Fibroblast of the aortic adventitia (primary cell): ENCODE results near the gene CDC42EP3. TPM values are rescaled to one million over a fixed set of nuclear protein-coding genes. Genes with fewer than 3 reads are reported as not detected.

Source experiments
- DNase-seq: peaks from one replicate; pipeline ENCODE4 v3.0.0-alpha.2; 2010; ENCODE audit warnings: low read depth
- H3K4me3 ChIP-seq: 2 replicates; pipeline ENCODE4 v1.5.1; 2011; ENCODE audit warnings: low read depth, mild to moderate bottlenecking, control low read depth, low read length, moderate library complexity
- CTCF ChIP-seq: IDR thresholded peaks from 2 replicates; pipeline ENCODE4 v1.5.1; 2011; ENCODE audit warnings: mild to moderate bottlenecking, low read length, control low read depth, inconsistent platforms; ENCODE audit not compliant: insufficient read depth
- total RNA-seq: library from RNA; depleted of rRNA; stranded (reverse); fragments of >200 nt; gene quantifications from 2 replicates; pipeline ENCODE4 v1.2.3, GENCODE V29; 2012; ENCODE audit warnings: low replicate concordance

The CDC42EP3 gene
- total RNA-seq, 1 donor = 34.7 TPM

GRCh38 chr2:37618326-37618725 is 53.1 kb downstream of the CDC42EP3 start:
- H3K4me3 ChIP-seq = no peak overlapping the region
- DNase-seq = no peak
- no peak for TF ChIP-seq CTCF

GRCh38 chr2:37617119-37617892 is 54.1 kb downstream of the CDC42EP3 start:
- TF ChIP-seq CTCF = no peak
- no peak for DNase-seq

GRCh38 chr2:37616677-37617005 is 54.8 kb downstream of the CDC42EP3 start:
- no peak overlapping the region for H3K4me3 ChIP-seq
- TF ChIP-seq CTCF = no peak
- peak; percentile 98 for DNase-seq

More at GRCh38 chr2:37617119-37617892, 54.1 kb downstream of the CDC42EP3 start:
- no peak overlapping the region for H3K4me3 ChIP-seq

- no peak overlapping the region for H3K4me3 ChIP-seq
- peak; percentile 30 for DNase-seq
- TF ChIP-seq CTCF = no peak
Measured at GRCh38 chr2:37615804-37616676, 55.4 kb downstream of the CDC42EP3 start.

GRCh38 chr2:37614061-37614738 is 57.2 kb downstream of the CDC42EP3 start:
- DNase-seq = peak; percentile 85
- no peak for TF ChIP-seq CTCF
- no peak overlapping the region for H3K4me3 ChIP-seq

- no peak for DNase-seq
- no peak overlapping the region for H3K4me3 ChIP-seq
- no peak for TF ChIP-seq CTCF
Measured at GRCh38 chr2:37612382-37612781, 59.1 kb downstream of the CDC42EP3 start.
